Putamen (tissue), 1 donor: ENCODE results near the gene HHLA2.
"Not testable (repeated sequence)": the region's sequence is repeated elsewhere in the genome, so short reads cannot be mapped to it uniquely, and the experiment has no call there.

Source experiments
- DNase-seq: peaks from one replicate; pipeline ENCODE4 v3.0.0-alpha.2; 2016; ENCODE audit warnings: low spot score

Gene HHLA2, protein sequence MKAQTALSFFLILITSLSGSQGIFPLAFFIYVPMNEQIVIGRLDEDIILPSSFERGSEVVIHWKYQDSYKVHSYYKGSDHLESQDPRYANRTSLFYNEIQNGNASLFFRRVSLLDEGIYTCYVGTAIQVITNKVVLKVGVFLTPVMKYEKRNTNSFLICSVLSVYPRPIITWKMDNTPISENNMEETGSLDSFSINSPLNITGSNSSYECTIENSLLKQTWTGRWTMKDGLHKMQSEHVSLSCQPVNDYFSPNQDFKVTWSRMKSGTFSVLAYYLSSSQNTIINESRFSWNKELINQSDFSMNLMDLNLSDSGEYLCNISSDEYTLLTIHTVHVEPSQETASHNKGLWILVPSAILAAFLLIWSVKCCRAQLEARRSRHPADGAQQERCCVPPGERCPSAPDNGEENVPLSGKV

DNA sequence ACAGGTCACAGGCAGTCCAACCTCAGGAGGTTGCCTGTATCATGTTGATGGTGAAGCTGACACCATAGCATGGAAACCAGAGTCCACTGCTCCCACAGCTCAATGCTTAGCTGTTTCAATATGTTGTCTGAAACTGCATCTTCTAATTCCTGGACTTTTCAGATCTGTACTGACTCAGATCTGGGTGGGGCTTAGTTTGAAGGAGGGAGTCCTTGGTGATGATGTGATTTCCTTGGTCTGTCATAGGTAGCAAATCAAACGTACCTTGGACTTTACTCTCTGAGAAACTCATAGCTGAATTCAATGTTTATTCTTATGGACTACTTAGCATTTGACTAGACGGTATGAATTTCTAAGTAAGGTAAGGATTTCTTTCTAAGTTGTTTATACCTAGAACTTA, at the start of gene HHLA2:
Gene HHLA2, plus strand, starts transcription at position 310 of the 400 bp plus-strand sequence. CDS start 55,266 bp downstream, outside the sequence.
- DNase-seq = no peak

DNA sequence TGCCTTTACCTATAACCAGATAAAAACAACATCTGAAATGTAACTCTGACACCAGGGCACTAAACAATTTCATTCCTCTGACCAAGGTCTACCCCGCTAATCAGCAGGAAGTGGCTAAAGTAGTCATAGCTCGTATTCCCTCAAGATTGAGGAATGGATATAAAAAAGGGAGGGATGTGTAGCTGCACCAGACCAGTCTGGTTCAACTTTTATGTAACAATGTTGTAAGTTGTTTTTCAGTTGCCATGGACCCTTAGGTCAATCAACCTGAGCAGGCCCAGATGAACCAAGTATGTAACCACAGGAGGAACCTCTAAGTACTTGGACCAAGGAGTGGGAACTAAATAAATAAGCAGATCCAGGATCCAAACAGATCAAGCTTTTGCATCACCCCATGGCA, 45.7 kb upstream of the HHLA2 start:
- DNase-seq = no peak

DNA sequence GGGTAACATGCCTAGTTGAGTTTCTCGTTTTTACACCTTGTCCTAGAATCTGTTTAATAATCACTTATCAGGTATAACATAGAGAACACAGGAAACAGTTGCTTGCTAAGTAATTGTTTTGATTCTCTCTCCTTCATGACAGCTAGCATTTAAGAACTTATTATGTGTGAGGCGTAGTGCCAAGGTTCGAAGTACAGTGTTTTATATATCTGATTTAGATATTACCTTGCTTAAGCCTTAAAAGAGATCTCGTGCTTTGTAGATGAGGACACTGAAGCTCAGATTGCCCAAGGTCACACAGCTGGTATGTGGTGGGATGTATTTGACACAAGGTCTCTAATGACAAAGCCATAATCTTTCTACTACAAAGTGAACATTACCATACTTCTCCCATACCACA, 45.1 kb upstream of the HHLA2 start:
- no peak for DNase-seq

GRCh38 chr3:108251844-108252243, 44.5 kb upstream of the HHLA2 start:
- DNase-seq = no peak

DNA sequence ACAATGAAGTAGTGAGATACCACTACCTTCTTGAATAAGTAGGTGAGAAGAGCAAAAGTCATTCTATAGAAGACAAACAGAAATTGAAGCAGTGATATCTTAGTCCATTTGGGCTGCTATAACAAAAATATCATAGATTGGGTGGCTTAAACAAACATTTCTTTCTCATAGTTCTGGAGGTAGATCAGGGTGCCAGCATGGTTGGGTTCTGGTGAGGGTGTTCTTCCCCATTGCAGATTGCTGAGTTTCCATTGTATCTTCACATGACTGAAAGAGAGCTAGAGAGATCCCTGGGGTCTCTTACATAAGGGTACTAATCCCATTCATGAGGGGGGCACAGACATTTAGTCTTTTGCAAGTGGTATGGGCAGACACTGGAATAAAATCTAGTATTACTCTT, 41.2 kb upstream of the HHLA2 start:
- no peak for DNase-seq

DNA sequence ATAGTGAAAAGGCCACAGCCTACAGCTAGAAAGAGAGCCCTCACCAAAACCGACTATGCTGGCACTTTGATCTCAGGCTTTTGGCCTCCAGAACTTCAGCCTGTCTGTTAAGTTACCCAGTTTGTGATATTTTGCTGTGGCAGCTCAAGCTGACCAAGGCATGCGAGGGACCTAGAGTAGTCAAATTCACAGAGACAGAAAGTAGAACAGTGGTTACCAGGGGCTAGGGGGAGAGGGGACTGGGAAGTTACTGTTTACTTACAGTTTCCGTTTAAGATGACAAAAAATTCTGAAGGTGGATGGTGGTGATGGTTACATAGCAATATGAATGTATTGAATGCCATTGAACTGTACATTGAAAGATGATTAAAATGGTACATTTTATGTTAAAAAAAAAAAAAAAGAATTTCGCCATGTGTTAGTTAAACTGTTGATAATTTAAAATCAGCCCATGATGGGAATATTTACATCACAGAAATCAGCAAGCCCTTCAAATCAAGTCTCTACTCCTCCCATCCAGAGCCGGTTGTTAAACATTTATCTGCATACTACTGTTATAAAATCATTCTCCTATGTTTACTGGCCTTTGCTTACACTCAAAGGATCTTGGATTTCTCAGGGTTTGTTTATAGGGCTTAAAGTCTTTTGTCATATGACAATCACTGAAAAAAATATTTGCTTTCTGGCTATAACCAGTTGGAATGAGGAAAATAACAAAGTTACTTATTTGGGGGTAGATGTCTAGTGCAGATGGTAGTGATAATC, 31.6 kb upstream of the HHLA2 start:
- DNase-seq = not testable (repeated sequence)

DNA sequence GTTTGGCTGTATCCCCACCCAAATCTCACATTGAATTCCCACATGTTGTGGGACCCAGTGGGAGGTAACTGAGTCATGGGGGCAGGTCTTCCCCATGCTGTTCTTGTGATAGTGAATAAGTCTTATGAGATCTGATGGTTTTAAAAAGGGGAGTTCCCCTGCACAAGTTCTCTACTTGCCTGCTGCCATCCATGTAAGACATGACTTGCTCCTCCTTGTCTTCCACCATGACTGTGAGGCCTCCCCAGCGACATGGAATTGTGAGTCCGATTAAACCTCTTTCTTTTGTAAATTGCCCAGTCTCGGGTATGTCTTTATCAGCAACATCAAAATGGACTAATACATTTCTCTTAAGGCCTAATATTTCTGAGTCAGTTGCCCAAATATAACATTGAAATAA, 28.1 kb upstream of the HHLA2 start:
- DNase-seq = not testable (repeated sequence)

DNA sequence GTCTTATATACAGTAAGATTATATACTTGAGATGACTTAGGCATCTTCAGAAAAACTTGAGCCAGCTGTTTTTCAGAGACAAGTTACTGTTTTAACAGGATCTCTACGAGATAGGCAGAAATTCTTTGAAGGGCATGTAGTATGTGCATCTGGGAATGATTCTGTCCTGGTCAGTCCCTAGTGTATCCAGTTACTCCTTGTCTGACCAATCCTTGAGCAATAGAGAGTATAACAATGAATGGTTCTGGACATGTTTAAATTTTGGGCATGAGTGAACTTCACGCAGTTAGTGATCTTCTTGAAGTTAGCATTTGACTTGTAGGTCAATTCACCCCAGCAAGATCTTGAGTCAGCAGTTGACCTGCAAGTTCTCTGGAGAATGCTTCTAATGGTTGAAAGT, 24.7 kb upstream of the HHLA2 start:
- no peak for DNase-seq

DNA sequence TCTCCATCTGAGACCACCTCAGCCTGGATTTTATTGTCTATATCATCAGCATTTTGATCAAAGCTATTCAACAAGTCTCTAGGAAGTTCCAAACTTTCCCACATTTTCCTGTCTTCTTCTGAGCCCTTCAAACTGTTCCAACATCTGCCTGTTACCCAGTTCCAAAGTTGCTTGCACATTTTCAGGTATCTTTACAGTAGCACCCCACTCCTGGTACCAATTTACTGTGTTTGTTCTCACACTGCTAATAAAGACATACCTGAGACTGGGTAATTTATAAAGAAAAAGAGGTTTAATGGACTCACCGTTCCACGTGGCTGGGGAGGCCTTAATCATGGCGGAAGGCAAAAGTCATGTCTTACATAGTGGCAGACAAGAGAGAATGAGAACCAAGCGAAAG, 17.3 kb upstream of the HHLA2 start:
- DNase-seq = not testable (repeated sequence)

DNA sequence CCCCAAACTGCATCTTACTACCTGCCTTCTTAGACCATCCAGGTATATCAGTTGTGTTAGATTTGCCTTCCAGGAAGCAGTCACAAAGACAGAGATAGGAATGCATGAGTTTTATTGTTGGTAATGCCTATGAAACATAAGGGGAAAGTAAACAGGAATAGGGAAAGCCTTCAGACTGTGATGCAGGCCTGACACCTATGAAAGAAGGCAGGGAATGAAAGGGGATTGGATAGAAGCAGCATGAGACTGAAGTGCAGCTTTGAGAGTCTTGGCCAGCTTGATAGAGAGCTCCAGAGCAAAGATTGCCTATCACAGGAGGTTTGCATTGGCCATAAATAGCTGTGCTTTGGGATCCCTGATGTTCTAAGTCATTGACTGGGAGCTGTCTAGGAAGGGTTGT, 15.9 kb upstream of the HHLA2 start:
- no peak for DNase-seq

DNA sequence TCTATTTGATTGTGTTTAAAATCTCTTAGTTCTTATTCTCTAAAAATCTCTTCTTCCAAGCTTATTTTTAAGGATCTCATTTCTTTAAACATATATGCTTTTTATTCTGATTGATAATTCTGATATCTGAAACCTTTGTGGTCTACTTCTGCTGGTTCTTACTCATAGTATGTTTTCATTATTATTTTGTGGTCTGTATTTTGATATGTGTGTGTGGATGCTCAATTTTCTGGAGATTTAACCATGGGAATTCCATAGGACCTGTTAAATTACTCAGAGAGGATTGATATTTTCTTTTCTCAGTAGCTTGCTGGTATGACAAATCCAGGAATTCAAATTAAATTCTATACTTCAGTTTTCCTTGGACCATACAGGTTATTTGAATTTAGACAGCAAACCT, 14.7 kb upstream of the HHLA2 start:
- DNase-seq = no peak

DNA sequence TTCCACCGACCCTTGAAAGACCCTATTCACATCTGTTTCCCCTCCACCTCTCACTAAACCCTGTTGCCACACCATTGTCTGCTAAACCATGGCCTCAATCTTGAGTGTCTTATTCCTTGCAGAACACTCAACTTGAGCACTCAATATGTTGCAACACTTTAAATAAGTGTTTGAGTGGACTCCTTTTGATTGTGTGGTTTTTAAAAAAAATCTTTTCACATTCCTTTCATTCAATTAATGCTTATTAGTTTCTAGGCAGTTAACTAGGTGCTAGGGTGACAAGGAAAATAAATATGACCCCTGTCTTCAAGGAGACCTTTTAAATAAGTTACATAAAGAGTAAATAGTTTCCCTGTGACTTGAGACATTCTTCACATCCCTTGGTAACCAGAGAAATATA, 13.3 kb upstream of the HHLA2 start:
- no peak for DNase-seq

- no peak for DNase-seq
Observed at GRCh38 chr3:108283989-108284388, 12.4 kb upstream of the HHLA2 start.

DNA sequence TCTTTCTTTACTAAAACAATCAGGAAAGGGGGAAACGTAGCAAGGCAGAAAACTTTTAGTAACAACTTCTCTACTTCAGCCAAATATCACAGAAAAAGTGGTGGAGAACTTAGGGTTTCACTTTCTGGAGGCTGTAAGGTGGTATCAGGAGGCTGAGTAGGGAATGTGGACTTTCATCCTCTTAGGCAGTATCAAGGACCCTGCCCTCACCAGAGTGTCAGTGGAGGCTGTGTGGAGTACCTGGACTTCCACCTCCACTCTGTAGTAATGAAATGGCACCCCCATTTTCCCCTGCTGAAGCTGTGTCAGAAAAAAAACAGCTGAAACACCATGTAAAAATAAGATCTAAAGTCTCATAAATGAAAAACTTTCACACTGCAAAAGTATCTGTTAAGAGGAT, 11.2 kb upstream of the HHLA2 start:
- no peak for DNase-seq

DNA sequence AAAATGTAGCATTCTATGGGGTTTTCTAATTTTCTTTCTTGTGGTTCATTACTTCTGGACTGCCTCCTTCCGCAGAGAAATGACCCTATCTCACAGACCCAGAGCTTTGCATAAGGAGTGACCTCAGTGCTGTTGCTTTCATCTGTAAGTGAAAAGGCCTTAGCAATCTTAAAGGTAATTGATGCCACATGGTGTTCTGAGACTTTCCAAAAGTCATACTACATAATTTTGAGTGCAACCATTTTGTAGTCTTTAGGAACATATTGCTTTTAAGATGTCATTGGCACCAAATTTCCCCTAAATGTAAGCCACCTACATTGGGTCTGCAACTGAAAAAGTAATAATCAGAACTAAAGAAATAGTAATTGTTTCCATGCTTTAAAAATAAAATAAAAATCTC, 9.2 kb upstream of the HHLA2 start:
- no peak for DNase-seq

DNA sequence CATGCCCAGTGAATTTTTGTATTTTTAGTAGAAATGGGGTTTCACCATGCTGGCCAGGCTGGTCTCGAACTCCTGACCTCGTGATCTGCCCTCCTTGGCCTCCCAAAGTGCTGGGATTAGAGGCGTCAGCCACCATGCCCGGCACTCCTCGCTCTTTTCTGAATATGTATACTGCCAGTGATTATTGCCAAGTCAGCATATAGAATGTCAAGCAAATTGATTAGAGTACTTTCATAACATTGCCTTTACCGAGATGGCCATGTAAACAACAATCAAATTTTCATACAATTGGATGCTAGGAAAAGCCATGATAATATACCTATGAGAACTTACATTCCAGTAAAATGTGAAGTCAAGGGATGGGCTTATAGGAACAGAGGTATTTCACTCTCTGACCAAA, 8.2 kb upstream of the HHLA2 start:
- DNase-seq = not testable (repeated sequence)

GRCh38 chr3:108289159-108289558, 7.2 kb upstream of the HHLA2 start:
- no peak for DNase-seq

DNA sequence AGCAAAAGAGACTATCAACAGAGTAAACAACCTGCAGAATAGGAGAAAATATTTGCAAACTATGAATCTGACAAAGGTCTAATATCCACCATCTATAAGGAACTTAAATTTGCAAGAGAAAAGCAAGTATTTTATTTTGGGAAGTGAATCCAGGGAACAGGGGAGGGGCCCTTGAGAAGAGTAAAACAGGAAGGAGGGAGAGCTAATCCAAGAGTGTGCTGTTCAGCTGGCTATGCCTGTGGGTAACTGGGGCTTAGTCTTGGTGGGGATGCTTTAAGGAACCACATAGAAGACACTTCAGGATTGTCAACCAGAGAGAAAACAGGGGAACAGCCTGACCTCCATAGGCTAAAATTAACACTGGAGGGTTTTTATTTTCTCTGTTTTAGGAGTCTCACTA, 3.9 kb upstream of the HHLA2 start:
- DNase-seq = no peak

DNA sequence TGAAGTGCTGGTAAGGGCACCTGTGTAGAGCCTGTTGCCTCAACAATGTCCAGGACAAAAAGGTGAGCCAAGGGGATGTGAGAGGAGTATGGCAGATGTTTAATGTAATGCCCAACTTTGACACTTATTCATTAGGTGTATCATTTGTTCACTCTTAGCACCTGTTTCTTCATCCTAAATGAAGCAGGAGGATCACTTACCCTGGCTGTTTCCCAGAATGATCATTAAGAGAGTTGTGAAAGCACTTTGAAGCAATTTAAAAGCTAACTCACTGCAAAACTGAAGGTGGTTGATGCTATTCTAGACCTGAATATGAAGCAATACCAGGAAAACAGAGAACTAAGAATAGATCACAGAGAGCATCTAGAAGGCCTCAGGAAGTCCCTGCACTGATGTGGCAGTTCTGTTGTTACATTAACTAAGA, 3.4 kb upstream of the HHLA2 start:
- peak; percentile 15 for DNase-seq

DNA sequence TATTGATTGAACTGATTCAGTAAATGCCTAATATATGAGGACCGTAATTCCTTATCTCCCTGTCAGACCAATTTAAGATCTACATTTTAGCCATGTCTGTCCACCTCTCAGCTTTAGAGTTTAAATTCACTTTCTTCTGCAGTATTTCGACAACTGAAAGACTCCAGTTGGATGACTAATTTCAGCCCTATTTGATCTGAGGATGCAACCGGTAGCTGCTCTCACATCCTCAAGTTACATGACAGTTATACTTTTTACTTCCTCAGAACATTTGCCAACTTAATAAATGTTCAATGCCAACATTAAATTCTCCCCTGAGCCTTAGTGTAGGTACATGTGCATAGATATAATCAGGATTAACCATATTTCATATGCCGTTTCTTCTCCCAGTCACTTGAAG, 2.5 kb upstream of the HHLA2 start:
- no peak for DNase-seq

GRCh38 chr3:108295421-108296175, 750 bp upstream of the HHLA2 start:
- no peak for DNase-seq

DNA sequence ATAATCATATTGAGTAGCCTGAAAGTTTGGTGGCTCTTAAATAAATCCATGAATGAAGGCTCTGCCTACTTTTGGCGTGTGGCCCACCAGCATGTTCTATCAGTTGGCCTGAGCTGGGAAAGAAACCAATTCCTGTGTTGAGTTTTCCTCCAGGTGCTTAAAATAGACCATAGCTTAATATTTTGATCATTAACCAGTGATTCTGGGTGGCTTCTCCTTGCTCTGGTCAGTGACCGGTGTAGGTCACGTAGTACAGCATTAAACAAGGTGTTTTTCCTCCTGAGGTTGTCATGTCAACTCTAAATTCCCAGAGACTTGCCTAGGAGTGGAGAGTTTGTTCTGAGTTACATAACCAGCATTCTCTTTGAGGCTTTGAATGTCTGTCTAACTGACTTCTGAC, 1.3 kb downstream of the HHLA2 start:
- no peak for DNase-seq

DNA sequence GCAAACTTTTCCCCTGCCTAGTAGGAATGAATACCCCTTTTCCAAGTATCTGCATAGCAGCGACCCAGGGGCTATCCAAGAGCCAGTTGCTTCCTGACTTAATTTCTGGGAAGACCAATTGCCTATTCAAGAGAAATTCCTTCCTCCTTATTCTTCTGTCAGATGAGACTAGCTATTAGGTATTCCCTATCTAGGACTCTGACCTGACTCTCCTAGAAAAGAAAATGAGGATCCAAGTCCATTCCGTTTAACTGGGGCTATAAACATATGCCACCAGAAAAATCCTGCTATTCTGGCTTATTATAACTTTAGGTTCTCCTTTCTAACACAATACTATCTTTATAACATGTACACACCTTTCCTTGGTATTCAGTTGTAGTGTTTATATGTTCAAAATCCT, 1.7 kb downstream of the HHLA2 start:
- DNase-seq = no peak
